ENCODE data around the gene PCGF1. TPM values are rescaled to one million over a fixed set of nuclear protein-coding genes. Genes with fewer than 3 reads are reported as not detected.

PCGF1 gene
- total and polyA plus RNA-seq, 10 donors: 9.6 to 20.4 (median 14.6) TPM

DNA sequence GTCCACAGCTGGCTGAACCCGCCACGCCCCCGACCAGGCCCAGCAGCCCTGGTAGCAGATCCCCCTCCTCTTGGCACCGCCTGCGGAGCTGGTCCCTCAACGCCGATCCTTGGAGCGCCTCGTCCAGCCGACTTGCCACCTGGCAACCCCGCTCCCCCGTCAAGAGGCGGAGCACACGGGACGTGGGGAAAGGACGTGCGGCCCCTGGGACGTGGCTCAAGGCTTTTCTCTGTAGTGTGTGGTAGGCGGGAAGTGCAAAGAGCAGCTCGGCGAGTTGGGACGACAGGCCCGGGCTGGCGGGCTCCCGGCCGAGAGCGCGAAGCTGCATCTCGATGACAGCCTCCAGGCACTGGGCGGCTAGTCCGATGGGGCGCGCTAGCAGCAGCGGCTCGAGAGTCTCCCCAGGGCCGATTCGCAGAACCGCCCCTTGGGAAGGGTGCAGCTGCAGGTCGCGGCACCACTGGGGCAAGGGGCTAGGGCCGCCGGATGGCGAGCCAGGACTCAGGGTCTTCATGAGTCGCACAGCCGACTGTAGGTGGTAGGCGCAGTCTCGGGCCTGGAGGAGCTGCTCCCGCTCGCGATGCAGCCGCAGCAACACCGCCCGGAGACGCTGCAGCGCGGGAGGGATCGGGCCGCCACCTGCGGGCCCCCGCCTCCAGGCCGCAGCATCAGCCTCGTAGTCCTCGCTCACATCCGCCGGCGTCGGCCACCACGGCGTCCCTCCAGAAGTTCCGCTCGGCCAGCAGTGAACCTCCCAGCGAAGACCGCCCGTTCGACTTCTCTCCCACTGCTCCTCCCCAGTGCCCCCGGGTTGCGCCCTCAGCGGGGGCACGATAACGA, 25.3 kb downstream of the PCGF1 start:
- H3K4me3 ChIP-seq: peak overlapping the region; percentile 72 to 96 (median 88)
- peaks cover 0 to 69% (median 27%) of the 10 kb centered on the region in 6 donors for H3K36me3 ChIP-seq
- intact Hi-C loops (cut with DNase I; ENCODE audit: low total_unique reads): loop anchor here (5.0 kb wide), 1 partner anchor 105 kb away; no protein-coding TSS in a partner anchor
- H3K27me3 ChIP-seq (replicated peaks in 1 of 7): no peaks in the 10 kb centered on the region
- H3K27ac ChIP-seq: peak overlapping the region; percentile 85 to 97 (median 94)
- 0 to 7% (median 2%) methylated on average over 31 to 80 of the region's 80 CpGs for WGBS, 5 donors
- no peak for TF ChIP-seq POLR2A (IDR thresholded peaks at IDR 0.05)
- peaks cover 33 to 68% (median 40%) of the 10 kb centered on the region in 6 donors for H3K4me1 ChIP-seq
- no peaks in the 10 kb centered on the region for H3K9me3 ChIP-seq
- DNase-seq: peak; percentile 92

DNA sequence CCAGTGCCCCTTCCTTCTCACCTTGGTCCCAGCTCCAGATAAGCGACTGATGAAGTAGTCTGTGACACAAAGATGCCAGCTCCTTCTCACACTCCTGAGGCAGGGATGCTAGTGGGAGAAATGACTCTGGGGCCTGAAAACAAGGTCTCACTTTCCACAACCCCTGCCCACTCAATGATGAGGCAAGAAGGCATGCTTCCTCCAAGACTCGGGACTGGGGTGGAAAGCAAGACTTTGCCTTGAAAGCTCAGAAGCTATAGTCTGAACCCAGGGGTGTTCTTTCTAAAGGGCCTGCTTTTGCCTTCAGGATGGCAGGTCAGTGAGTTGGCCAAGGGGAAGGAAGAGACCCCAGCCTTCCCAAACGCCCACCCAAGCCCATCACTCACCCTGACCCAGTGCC, 26.1 kb downstream of the PCGF1 start:
- intact Hi-C loops (cut with DNase I; ENCODE audit: low total_unique reads): loop anchor here (5.0 kb wide), 1 partner anchor 106 kb away; no protein-coding TSS in a partner anchor
- peak overlapping the region; percentile 72 to 96 (median 88) for H3K4me3 ChIP-seq
- no peaks in the 10 kb centered on the region for H3K27me3 ChIP-seq (replicated peaks in 1 of 7)
- no peaks in the 10 kb centered on the region for H3K9me3 ChIP-seq
- DNase-seq: no peak
- peaks cover 33 to 68% (median 40%) of the 10 kb centered on the region in 6 donors for H3K4me1 ChIP-seq
- peak overlapping the region in 5 of 8 donors; percentile 93 to 97 (median 94) for H3K27ac ChIP-seq
- H3K36me3 ChIP-seq: peaks cover 0 to 69% (median 25%) of the 10 kb centered on the region in 6 donors
- no peak for TF ChIP-seq POLR2A (IDR thresholded peaks at IDR 0.05)
- TF ChIP-seq POLR2AphosphoS5 (IDR thresholded peaks at IDR 0.05): no peak
- TF ChIP-seq, protein P1, sequence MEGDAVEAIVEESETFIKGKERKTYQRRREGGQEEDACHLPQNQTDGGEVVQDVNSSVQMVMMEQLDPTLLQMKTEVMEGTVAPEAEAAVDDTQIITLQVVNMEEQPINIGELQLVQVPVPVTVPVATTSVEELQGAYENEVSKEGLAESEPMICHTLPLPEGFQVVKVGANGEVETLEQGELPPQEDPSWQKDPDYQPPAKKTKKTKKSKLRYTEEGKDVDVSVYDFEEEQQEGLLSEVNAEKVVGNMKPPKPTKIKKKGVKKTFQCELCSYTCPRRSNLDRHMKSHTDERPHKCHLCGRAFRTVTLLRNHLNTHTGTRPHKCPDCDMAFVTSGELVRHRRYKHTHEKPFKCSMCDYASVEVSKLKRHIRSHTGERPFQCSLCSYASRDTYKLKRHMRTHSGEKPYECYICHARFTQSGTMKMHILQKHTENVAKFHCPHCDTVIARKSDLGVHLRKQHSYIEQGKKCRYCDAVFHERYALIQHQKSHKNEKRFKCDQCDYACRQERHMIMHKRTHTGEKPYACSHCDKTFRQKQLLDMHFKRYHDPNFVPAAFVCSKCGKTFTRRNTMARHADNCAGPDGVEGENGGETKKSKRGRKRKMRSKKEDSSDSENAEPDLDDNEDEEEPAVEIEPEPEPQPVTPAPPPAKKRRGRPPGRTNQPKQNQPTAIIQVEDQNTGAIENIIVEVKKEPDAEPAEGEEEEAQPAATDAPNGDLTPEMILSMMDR (IDR thresholded peaks at IDR 0.05 in 8 of 11, conservative IDR thresholded peaks at IDR 0.05 in 3 of 11): no peak
- WGBS, 5 donors: 48 to 93% (median 70%) methylated on average over 2 to 3 of the region's 3 CpGs

GRCh38 chr2:74474899-74475298, 32.6 kb downstream of the PCGF1 start:
- intact Hi-C loops (cut with DNase I; ENCODE audit: low total_unique reads): no loop called here
- H3K27ac ChIP-seq: no peak overlapping the region
- no peaks in the 10 kb centered on the region for H3K9me3 ChIP-seq
- peaks cover 0 to 70% (median 29%) of the 10 kb centered on the region in 6 donors for H3K36me3 ChIP-seq
- peak; percentile 69 for DNase-seq
- WGBS, 5 donors: 81 to 91% (median 89%) methylated on average over 5 of the region's 5 CpGs
- H3K27me3 ChIP-seq (replicated peaks in 1 of 7): no peaks in the 10 kb centered on the region
- H3K4me3 ChIP-seq: no peak overlapping the region
- peaks cover 19 to 57% (median 26%) of the 10 kb centered on the region in 6 donors for H3K4me1 ChIP-seq
- TF ChIP-seq, protein P1 (IDR thresholded peaks at IDR 0.05 in 8 of 11, conservative IDR thresholded peaks at IDR 0.05 in 3 of 11): peak in 1 of 11 experiments; percentile 19
- TF ChIP-seq POLR2A (IDR thresholded peaks at IDR 0.05): no peak

DNA sequence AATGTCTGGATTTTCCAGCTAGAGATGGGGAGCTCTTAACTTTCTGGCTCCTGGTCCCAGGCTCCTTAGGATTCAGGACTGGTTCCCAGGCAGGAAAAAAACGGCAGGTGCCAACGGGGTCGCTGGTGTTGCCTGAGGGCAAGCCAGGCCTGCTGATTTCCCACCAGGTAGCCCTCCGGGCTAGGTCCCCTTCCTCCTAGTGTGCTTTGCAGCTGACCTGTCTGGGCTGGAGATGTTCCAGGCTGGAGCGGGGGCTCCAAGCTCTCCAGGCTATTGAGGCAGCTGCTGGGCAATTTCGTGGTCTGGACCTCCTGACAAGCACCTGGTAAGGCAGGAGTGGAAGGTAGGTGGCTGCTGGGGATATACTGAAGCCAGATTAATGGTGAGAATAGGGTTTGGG, 33.0 kb downstream of the PCGF1 start:
- H3K4me1 ChIP-seq: peaks cover 18 to 53% (median 25%) of the 10 kb centered on the region in 6 donors
- DNase-seq: peak; percentile 69
- intact Hi-C loops (cut with DNase I; ENCODE audit: low total_unique reads): no loop called here
- H3K4me3 ChIP-seq: no peak overlapping the region
- TF ChIP-seq POLR2AphosphoS5 (IDR thresholded peaks at IDR 0.05): no peak
- TF ChIP-seq, protein P1 (IDR thresholded peaks at IDR 0.05 in 8 of 11, conservative IDR thresholded peaks at IDR 0.05 in 3 of 11): no peak
- TF ChIP-seq POLR2A (IDR thresholded peaks at IDR 0.05): no peak
- H3K9me3 ChIP-seq: no peaks in the 10 kb centered on the region
- H3K27ac ChIP-seq: no peak overlapping the region
- H3K36me3 ChIP-seq: peaks cover 0 to 66% (median 27%) of the 10 kb centered on the region in 6 donors
- H3K27me3 ChIP-seq (replicated peaks in 1 of 7): no peaks in the 10 kb centered on the region
- 94 to 99% (median 95%) methylated on average over 6 of the region's 6 CpGs for WGBS, 5 donors

Data from spleen (tissue), 11 donors.